DND-41 (cell line): ENCODE results near the gene CTNNAL1.

ENCODE experiments used
- EZH2 ChIP-seq: IDR thresholded peaks from 3 replicates; pipeline ENCODE4 v1.6.1; 2012; ENCODE audit warnings: borderline replicate concordance, low read depth, mild to moderate bottlenecking, moderate library complexity, low read length, inconsistent platforms; ENCODE audit not compliant: severe bottlenecking
- TF ChIP-seq, protein P1 (sequence below): IDR thresholded peaks from 2 replicates; pipeline ENCODE4 v1.5.1; 2012; ENCODE audit warnings: borderline replicate concordance, low read length, moderate library complexity, mild to moderate bottlenecking; ENCODE audit not compliant: poor library complexity, severe bottlenecking; ENCODE audit errors: extremely low read depth

DNA sequence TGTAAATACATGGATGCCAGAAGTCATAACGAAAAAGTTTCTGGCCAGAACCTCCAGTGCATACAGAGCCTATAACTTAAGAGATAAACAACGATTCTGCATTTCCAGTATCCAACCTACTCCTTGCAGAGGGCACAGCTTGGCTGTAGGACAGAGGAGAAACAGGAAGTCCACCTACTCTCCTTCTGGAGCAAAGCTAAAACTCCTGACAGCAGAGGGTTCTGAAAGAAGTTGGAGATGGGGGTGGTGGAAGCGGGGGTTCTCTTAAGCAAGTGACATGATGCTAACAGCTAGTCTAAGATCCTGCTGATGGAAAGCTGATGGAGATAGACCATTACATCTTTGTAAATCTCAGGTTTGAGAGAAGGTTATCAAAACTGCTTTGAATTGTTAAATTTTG is 35.5 kb upstream of the CTNNAL1 start:
- TF ChIP-seq, protein P1, sequence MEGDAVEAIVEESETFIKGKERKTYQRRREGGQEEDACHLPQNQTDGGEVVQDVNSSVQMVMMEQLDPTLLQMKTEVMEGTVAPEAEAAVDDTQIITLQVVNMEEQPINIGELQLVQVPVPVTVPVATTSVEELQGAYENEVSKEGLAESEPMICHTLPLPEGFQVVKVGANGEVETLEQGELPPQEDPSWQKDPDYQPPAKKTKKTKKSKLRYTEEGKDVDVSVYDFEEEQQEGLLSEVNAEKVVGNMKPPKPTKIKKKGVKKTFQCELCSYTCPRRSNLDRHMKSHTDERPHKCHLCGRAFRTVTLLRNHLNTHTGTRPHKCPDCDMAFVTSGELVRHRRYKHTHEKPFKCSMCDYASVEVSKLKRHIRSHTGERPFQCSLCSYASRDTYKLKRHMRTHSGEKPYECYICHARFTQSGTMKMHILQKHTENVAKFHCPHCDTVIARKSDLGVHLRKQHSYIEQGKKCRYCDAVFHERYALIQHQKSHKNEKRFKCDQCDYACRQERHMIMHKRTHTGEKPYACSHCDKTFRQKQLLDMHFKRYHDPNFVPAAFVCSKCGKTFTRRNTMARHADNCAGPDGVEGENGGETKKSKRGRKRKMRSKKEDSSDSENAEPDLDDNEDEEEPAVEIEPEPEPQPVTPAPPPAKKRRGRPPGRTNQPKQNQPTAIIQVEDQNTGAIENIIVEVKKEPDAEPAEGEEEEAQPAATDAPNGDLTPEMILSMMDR = no peak
- no peak for TF ChIP-seq EZH2
